ENCODE data around the gene RAB33A. TPM values are rescaled to one million over a fixed set of nuclear protein-coding genes. Genes with fewer than 3 reads are reported as not detected.

RAB33A gene
- total and polyA plus RNA-seq, 9 donors: 0.10 to 0.49 (median 0.25) TPM

DNA sequence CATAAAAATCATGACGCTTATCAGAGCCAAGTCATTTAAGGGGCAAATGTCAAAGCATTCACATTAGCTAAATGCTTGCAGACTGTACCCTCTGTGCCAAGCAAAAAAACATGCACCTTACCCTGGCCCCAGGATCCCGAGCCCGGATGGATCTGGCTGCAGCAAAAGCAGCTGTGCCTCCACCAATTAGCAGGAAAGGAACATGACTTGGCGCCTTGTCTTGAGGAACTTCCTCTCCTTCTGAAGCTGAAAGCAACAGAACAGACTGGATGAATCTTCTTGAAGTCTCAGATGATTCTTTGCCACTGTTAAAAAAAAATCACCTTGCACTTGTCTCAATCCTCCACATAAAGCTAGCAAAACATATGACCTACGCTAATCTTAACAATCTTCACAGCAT is 24.1 kb upstream of the RAB33A start:
- WGBS (ENCODE audit: insufficient coverage): 79% methylated on average over 4 of the region's 5 CpGs
- no peak for DNase-seq
- Histone ChIP-seq H3K36me3 (ENCODE audit: control insufficient read depth, insufficient read depth, low read length) (peaks cover 29% of the 10 kb centered on the region), H3K4me1 (ENCODE audit: control insufficient read depth, insufficient read depth, low read length) (no peaks in the 10 kb centered on the region), H3K4me3 (ENCODE audit: low read length) (no peak overlapping the region), H3K27ac (ENCODE audit: low read length) (no peak overlapping the region), H3K9me3 (replicated peaks; ENCODE audit: control insufficient read depth, low read depth, low read length) (no peaks in the 10 kb centered on the region), H3K27me3 (ENCODE audit: control insufficient read depth, insufficient read depth, low read length) (peaks cover 4% of the 10 kb centered on the region)

DNA sequence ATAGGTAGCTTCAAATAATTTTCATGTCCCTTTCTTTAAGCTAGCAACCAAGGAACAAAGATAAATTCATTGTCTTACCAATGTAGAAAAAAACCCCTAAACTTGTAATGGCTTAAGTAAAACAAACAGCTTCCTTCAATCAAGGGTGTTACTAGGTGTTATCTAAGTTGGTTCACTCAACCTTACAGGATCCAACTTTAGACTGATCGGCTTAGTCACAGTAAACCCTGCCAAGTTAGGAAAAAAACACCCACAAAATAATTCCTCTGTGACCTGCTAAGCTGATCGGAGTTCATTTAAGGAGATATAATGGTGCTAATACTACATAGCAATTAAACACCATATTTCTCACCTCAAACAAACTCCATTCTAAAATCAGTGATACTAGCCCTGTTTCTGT is 16.2 kb upstream of the RAB33A start:
- Histone ChIP-seq H3K9me3 (replicated peaks; ENCODE audit: control insufficient read depth, low read depth, low read length) (no peaks in the 10 kb centered on the region), H3K4me1 (ENCODE audit: control insufficient read depth, insufficient read depth, low read length) (no peaks in the 10 kb centered on the region), H3K27me3 (ENCODE audit: control insufficient read depth, insufficient read depth, low read length) (no peaks in the 10 kb centered on the region), H3K36me3 (ENCODE audit: control insufficient read depth, insufficient read depth, low read length) (no peaks in the 10 kb centered on the region), H3K27ac (ENCODE audit: low read length) (no peak overlapping the region), H3K4me3 (ENCODE audit: low read length) (no peak overlapping the region)
- no CpG with 5 or more reads among the region's 2 CpGs for WGBS (ENCODE audit: insufficient coverage)
- no peak for DNase-seq

- Histone ChIP-seq H3K9me3 (replicated peaks; ENCODE audit: control insufficient read depth, low read depth, low read length) (no peaks in the 10 kb centered on the region), H3K27me3 (ENCODE audit: control insufficient read depth, insufficient read depth, low read length) (no peaks in the 10 kb centered on the region), H3K4me3 (ENCODE audit: low read length) (no peak overlapping the region), H3K27ac (ENCODE audit: low read length) (no peak overlapping the region), H3K36me3 (ENCODE audit: control insufficient read depth, insufficient read depth, low read length) (no peaks in the 10 kb centered on the region), H3K4me1 (ENCODE audit: control insufficient read depth, insufficient read depth, low read length) (no peaks in the 10 kb centered on the region)
- whole genome bisulfite sequencing (ENCODE audit: insufficient coverage): 86% methylated on average over 1 of the region's 2 CpGs
- no peak for DNase-seq
Observed at GRCh38 chrX:130158311-130158710, 13.5 kb upstream of the RAB33A start.

DNA sequence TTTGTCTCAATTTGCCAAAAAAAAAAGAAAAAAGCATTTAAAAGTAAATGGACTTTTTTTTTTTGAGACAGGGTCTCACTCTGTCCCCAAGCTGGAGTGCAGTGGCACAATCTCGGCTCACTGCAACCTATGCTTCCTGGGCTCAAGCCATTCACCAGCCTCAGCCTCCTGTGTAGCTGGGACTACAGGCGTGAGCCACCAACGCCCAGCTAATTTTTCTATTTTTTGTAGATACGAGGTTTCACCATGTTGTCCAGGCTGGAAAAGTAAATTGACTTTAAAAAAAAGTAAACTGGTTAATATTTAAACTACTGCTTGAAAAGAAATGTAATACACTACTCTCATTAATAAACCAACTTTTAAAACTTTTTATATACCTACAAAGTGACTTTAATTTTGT is 12.0 kb upstream of the RAB33A start:
- no peaks in the 10 kb centered on the region for H3K27me3 ChIP-seq (ENCODE audit: control insufficient read depth, insufficient read depth, low read length)
- no peak overlapping the region for H3K27ac ChIP-seq (ENCODE audit: low read length)
- no peak overlapping the region for H3K4me3 ChIP-seq (ENCODE audit: low read length)
- H3K36me3 ChIP-seq (ENCODE audit: control insufficient read depth, insufficient read depth, low read length): no peaks in the 10 kb centered on the region
- no peak for DNase-seq
- no peaks in the 10 kb centered on the region for H3K9me3 ChIP-seq (replicated peaks; ENCODE audit: control insufficient read depth, low read depth, low read length)
- WGBS (ENCODE audit: insufficient coverage): 80% methylated on average over 1 of the region's 4 CpGs
- no peaks in the 10 kb centered on the region for H3K4me1 ChIP-seq (ENCODE audit: control insufficient read depth, insufficient read depth, low read length)

GRCh38 chrX:130162094-130162735 is 9.5 kb upstream of the RAB33A start:
- H3K4me3 ChIP-seq (ENCODE audit: low read length): no peak overlapping the region
- 26% methylated on average over 2 of the region's 6 CpGs for WGBS (ENCODE audit: insufficient coverage)
- H3K36me3 ChIP-seq (ENCODE audit: control insufficient read depth, insufficient read depth, low read length): no peaks in the 10 kb centered on the region
- H3K9me3 ChIP-seq (replicated peaks; ENCODE audit: control insufficient read depth, low read depth, low read length): no peaks in the 10 kb centered on the region
- peaks cover 3% of the 10 kb centered on the region for H3K27me3 ChIP-seq (ENCODE audit: control insufficient read depth, insufficient read depth, low read length)
- no peak overlapping the region for H3K27ac ChIP-seq (ENCODE audit: low read length)
- no peak for DNase-seq
- H3K4me1 ChIP-seq (ENCODE audit: control insufficient read depth, insufficient read depth, low read length): no peaks in the 10 kb centered on the region

DNA sequence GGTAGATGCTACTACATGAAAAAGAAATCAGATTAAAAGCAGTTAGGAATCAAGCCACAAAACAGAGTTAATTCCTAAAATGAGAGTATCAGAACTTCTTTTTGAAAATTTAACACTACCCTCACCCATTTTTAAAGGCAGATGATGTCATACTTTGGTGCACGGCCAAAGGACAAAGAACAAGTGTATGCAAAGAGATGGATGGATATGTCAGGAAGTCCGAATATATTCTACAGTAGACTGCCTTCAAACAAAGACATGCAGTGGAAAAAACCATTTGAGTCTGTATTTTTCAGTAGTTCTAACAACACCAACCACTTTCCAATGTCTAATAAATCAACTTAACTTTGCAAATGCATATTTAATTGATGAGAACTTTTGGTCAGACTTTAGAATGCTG is 8.4 kb upstream of the RAB33A start:
- no CpG with 5 or more reads among the region's 2 CpGs for WGBS (ENCODE audit: insufficient coverage)
- Histone ChIP-seq H3K9me3 (replicated peaks; ENCODE audit: control insufficient read depth, low read depth, low read length) (no peaks in the 10 kb centered on the region), H3K27me3 (ENCODE audit: control insufficient read depth, insufficient read depth, low read length) (peaks cover 6% of the 10 kb centered on the region), H3K4me1 (ENCODE audit: control insufficient read depth, insufficient read depth, low read length) (no peaks in the 10 kb centered on the region), H3K36me3 (ENCODE audit: control insufficient read depth, insufficient read depth, low read length) (no peaks in the 10 kb centered on the region), H3K27ac (ENCODE audit: low read length) (no peak overlapping the region), H3K4me3 (ENCODE audit: low read length) (no peak overlapping the region)
- DNase-seq: no peak

DNA sequence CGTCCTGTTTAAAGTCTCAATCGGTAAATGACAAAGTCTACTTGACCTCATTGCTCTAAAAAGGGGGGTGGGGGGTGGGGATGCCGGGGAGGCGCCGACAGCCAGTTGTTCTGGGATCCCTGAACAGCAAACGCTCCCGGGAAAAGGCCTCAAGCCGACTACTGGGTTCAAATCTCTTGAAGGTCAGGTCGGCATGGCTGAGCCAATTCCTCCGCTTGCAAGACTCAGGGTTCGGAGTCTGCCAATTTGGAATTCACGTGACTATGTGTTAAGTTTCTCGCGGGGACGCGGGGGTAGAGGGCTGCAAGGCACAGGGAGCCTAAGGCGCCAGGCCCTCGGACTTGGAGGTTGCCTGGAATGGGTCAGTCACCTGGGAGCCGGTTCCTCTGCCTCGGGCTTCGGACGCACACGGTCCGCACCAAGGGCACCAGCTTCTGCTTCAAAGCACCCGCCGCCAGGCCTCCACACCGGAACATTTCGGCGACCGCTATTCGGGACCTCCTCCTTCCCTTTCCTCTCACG is 6.5 kb upstream of the RAB33A start:
- Histone ChIP-seq H3K4me3 (ENCODE audit: low read length) (peak overlapping the region; percentile 61), H3K36me3 (ENCODE audit: control insufficient read depth, insufficient read depth, low read length) (no peaks in the 10 kb centered on the region), H3K27ac (ENCODE audit: low read length) (peak overlapping the region; percentile 99), H3K27me3 (ENCODE audit: control insufficient read depth, insufficient read depth, low read length) (peaks cover 6% of the 10 kb centered on the region), H3K9me3 (replicated peaks; ENCODE audit: control insufficient read depth, low read depth, low read length) (no peaks in the 10 kb centered on the region), H3K4me1 (ENCODE audit: control insufficient read depth, insufficient read depth, low read length) (no peaks in the 10 kb centered on the region)
- DNase-seq: peak; percentile 64
- WGBS (ENCODE audit: insufficient coverage): 31% methylated on average over 29 of the region's 32 CpGs

GRCh38 chrX:130165703-130166502 is 5.9 kb upstream of the RAB33A start, which contains the start of gene AIFM1:
Gene AIFM1 (minus strand): TSS chrX:130165841. CDS start chrX:130165656, 185 bp downstream.
- Histone ChIP-seq H3K27ac (ENCODE audit: low read length) (peak within 1 kb of the TSS; percentile 99), H3K36me3 (ENCODE audit: control insufficient read depth, insufficient read depth, low read length) (no peaks in the 10 kb centered on the region), H3K4me1 (ENCODE audit: control insufficient read depth, insufficient read depth, low read length) (peaks cover 3% of the 10 kb centered on the region), H3K4me3 (ENCODE audit: low read length) (peak within 1 kb of the TSS; percentile 61), H3K27me3 (ENCODE audit: control insufficient read depth, insufficient read depth, low read length) (peaks cover 10% of the 10 kb centered on the region), H3K9me3 (replicated peaks; ENCODE audit: control insufficient read depth, low read depth, low read length) (no peaks in the 10 kb centered on the region)
- DNase-seq: peak; percentile 97
- WGBS (ENCODE audit: insufficient coverage): 33% methylated on average over 36 of the region's 50 CpGs

DNA sequence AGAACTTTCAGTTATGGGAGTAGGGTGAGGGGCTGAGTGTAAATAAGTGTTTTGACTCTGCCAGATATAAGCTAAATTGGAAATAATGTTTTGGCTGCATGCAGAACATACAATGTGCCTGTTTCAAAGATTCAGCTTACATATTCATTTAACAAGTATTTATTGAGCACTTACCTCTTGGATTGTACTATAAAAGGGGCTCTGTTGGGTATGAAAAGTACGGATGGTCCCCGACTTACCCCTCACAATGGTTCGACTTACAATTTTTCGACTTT is 5.3 kb upstream of the RAB33A start:
- H3K4me1 ChIP-seq (ENCODE audit: control insufficient read depth, insufficient read depth, low read length): peaks cover 6% of the 10 kb centered on the region
- H3K27ac ChIP-seq (ENCODE audit: low read length): peak overlapping the region; percentile 99
- H3K9me3 ChIP-seq (replicated peaks; ENCODE audit: control insufficient read depth, low read depth, low read length): no peaks in the 10 kb centered on the region
- peaks cover 16% of the 10 kb centered on the region for H3K27me3 ChIP-seq (ENCODE audit: control insufficient read depth, insufficient read depth, low read length)
- no CpG with 5 or more reads among the region's 4 CpGs for WGBS (ENCODE audit: insufficient coverage)
- DNase-seq: no peak
- no peaks in the 10 kb centered on the region for H3K36me3 ChIP-seq (ENCODE audit: control insufficient read depth, insufficient read depth, low read length)
- H3K4me3 ChIP-seq (ENCODE audit: low read length): peak overlapping the region; percentile 61

DNA sequence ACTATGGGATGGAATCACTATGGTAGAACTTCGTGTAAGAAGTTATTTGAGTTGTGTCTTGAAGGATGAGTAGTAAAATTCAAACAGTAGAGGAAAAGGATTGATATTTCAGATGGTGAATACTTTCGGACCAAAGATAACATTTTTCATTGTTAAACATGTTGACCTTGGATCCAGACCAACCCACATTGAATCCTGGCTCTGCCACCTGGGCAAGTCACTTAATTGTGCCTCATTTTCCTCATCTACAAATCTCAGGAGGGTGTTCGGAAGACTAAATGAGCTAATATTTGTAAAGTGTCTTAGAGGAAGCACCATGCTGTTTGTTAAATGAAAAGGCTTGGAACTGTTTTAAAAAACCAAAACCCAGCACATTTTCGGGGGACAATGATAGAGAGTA is 4.7 kb upstream of the RAB33A start:
- 70% methylated on average over 2 of the region's 4 CpGs for WGBS (ENCODE audit: insufficient coverage)
- Histone ChIP-seq H3K27me3 (ENCODE audit: control insufficient read depth, insufficient read depth, low read length) (peaks cover 22% of the 10 kb centered on the region), H3K4me1 (ENCODE audit: control insufficient read depth, insufficient read depth, low read length) (peaks cover 9% of the 10 kb centered on the region), H3K36me3 (ENCODE audit: control insufficient read depth, insufficient read depth, low read length) (no peaks in the 10 kb centered on the region), H3K4me3 (ENCODE audit: low read length) (no peak overlapping the region), H3K9me3 (replicated peaks; ENCODE audit: control insufficient read depth, low read depth, low read length) (no peaks in the 10 kb centered on the region), H3K27ac (ENCODE audit: low read length) (peak overlapping the region; percentile 99)
- DNase-seq: no peak

Data from muscle of leg (tissue), 11 donors.